Measurements from ENCODE around the gene TECR. TPM values are rescaled to one million over a fixed set of nuclear protein-coding genes. Genes with fewer than 3 reads are reported as not detected.

Gene TECR
- polyA plus RNA-seq, 1 donor from 2014 or later = 31.4 TPM

GRCh38 chr19:14517840-14518505 is 11.4 kb upstream of the TECR start, which contains the start of gene DNAJB1:
DNAJB1 (minus strand) TSS chr19:14518397; CDS start chr19:14518349, 48 bp downstream.
- Histone ChIP-seq H3K9me3 (ENCODE audit: low read length) (no peaks in the 10 kb centered on the region), H2AFZ (ENCODE audit: low read depth, low read length) (peak within 1 kb of the TSS; percentile 85), H3K4me2 (ENCODE audit: low read length) (peak within 1 kb of the TSS; percentile 86), H3K27me3 (ENCODE audit: insufficient read depth, low read depth, low read length) (no peaks in the 10 kb centered on the region), H4K20me1 (ENCODE audit: insufficient read depth) (no peaks in the 10 kb centered on the region), H3K27ac (ENCODE audit: low read length) (peak within 1 kb of the TSS; percentile 90), H3K4me3 (ENCODE audit: low read length) (peak within 1 kb of the TSS; percentile 91), H3K36me3 (ENCODE audit: insufficient read depth, low read length) (no peaks in the 10 kb centered on the region), H3F3A (ENCODE audit: insufficient read depth, low read length, poor library complexity, severe bottlenecking) (no peaks in the 10 kb centered on the region), H3K9ac (ENCODE audit: low read length) (peak within 1 kb of the TSS; percentile 89), H3K9me2 (ENCODE audit: insufficient read depth, low read length) (no peaks in the 10 kb centered on the region), H3K79me2 (replicated peaks; ENCODE audit: insufficient read depth, low read length) (peaks cover 21% of the 10 kb centered on the region)
- TF ChIP-seq CTCF (IDR thresholded peaks at IDR 0.05; ENCODE audit: poor library complexity, severe bottlenecking) = no peak
- peak; percentile 19 for TF ChIP-seq SMC3 (conservative IDR thresholded peaks at IDR 0.05; ENCODE audit: poor library complexity)
- TF ChIP-seq EZH2 (IDR thresholded peaks at IDR 0.05; ENCODE audit: borderline replicate concordance, insufficient read depth, low read length, poor library complexity, severe bottlenecking) = no peak
- TF ChIP-seq MXI1 (conservative IDR thresholded peaks at IDR 0.05; ENCODE audit: poor library complexity, severe bottlenecking) = peak; percentile 55
- TF ChIP-seq EP300 (conservative IDR thresholded peaks at IDR 0.05; ENCODE audit: poor library complexity, severe bottlenecking) = peak; percentile 11
- TF ChIP-seq RAD21 (conservative IDR thresholded peaks at IDR 0.05) = no peak
- peak; percentile 45 for TF ChIP-seq REST (IDR thresholded peaks at IDR 0.05; ENCODE audit: borderline replicate concordance)
- no peak for TF ChIP-seq TAF1 (IDR thresholded peaks at IDR 0.05; ENCODE audit: low read depth)
- peak; percentile 89 for TF ChIP-seq POLR2AphosphoS5 (IDR thresholded peaks at IDR 0.05)

- Histone ChIP-seq H3K27me3 (ENCODE audit: insufficient read depth, low read depth, low read length) (no peaks in the 10 kb centered on the region), H3K36me3 (ENCODE audit: insufficient read depth, low read length) (no peaks in the 10 kb centered on the region), H3K9me3 (ENCODE audit: low read length) (no peaks in the 10 kb centered on the region), H4K20me1 (ENCODE audit: insufficient read depth) (no peaks in the 10 kb centered on the region), H3K27ac (ENCODE audit: low read length) (peak overlapping the region; percentile 86), H3K4me2 (ENCODE audit: low read length) (peak overlapping the region; percentile 59), H3F3A (ENCODE audit: insufficient read depth, low read length, poor library complexity, severe bottlenecking) (no peaks in the 10 kb centered on the region), H3K9me2 (ENCODE audit: insufficient read depth, low read length) (no peaks in the 10 kb centered on the region), H3K9ac (ENCODE audit: low read length) (peak overlapping the region; percentile 66), H2AFZ (ENCODE audit: low read depth, low read length) (no peak overlapping the region), H3K79me2 (replicated peaks; ENCODE audit: insufficient read depth, low read length) (peaks cover 21% of the 10 kb centered on the region), H3K4me3 (ENCODE audit: low read length) (peak overlapping the region; percentile 91)
- TF ChIP-seq RAD21 (conservative IDR thresholded peaks at IDR 0.05) = no peak
- TF ChIP-seq CTCF (IDR thresholded peaks at IDR 0.05; ENCODE audit: poor library complexity, severe bottlenecking) = no peak
These were observed 10.0 kb upstream of the TECR start for GRCh38 chr19:14519245-14519859.
